ENCODE results near the gene TSSK6.

TSSK6 gene

DNA sequence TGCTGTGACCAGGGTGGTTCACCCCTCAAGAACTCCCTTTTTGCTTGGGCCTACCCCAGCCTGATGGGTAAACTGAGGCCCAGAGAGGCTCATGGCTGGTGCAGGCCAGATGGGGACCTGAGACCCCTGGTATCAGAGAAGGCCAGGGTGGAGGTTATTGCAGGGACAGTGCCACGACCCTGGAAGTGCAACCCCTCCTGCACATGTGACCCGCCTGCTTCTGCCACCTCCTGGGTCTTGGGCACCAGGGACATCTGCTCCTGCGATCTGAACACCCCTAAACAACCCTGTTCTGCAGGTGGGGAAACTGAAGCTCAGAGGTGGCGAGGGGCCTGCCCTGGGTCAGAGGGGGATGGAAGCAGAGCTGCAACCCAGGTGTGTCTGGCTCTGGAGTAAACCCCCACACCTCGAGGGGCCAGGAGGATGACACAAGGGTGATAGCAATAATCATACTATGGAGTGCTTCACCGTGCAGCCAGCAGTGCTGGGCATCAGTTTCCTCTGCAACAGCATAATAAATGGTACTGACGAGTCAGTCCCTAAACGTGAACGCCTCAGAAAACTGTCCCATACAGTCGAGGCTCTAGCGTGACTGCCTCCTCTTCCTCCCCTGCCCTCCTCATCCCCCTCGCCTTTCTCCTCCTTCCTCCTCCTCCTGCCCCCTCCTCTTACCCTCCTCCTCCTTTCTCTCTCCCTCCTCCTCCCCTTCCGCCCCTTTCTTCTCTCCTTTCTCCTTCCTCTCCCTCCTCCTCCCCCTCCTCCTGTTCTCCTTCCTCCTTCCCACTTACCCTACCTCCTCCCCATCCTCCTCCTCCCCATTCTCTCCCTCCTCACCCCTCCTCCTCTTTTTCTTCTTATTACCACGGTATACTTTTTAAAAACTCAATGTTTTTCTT lies 17.7 kb upstream of the TSSK6 start:
- in situ Hi-C loops (cut with HindIII; ENCODE audit: low pct_unique_long_range_greater_than_20kb, low sequenced_read_pairs), result no loop called here
- DNase-seq (ENCODE audit: low read depth in 1 of 2, low spot score in 1 of 2), result no peak
- no peak for TF ChIP-seq JUND (IDR thresholded peaks at IDR 0.05; ENCODE audit: low read depth)

DNA sequence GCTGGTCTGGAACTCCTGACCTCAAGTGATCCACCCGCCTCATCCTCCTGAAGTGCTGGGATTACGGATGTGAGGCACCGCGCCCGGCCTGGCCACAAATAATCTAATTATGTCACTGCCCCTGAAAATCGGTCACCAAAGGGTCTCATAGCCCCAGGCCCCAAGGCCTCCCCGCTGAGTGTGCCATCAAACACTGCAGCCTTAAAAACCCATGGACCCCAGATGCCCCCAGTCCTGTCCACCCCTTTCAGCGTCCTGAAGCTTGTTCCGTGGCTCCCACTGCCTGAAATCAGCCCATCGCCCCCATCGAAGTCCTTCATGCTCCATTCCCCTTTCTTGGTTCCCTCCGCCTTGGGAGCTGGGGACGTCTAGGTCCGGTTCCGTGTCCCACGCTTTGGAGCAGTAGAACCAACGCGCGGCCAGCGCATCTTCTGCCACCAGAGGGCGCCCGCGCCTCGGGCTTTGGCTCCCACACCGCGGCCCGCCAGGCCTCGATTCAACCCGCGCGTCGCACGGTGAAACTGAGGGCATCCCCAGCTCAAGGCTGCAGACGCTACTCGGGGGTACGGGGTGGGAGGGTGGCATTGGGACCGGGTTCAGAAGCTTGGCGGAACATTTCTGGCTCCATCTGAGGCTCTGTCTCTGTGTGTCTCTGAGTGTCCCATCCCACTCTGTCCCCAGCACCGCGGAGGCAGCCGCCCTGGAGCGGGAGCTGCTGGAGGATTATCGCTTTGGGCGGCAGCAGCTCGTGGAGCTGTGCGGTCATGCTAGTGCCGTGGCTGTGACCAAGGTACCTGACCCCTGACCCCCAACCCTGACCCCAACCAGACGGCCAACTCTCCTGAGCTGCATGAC lies 16.8 kb upstream of the TSSK6 start:
- in situ Hi-C loops (cut with HindIII; ENCODE audit: low pct_unique_long_range_greater_than_20kb, low sequenced_read_pairs), result no loop called here
- peak; percentile 74 to 81 for DNase-seq (ENCODE audit: low read depth in 1 of 2, low spot score in 1 of 2)
- no peak for TF ChIP-seq JUND (IDR thresholded peaks at IDR 0.05; ENCODE audit: low read depth)

DNA sequence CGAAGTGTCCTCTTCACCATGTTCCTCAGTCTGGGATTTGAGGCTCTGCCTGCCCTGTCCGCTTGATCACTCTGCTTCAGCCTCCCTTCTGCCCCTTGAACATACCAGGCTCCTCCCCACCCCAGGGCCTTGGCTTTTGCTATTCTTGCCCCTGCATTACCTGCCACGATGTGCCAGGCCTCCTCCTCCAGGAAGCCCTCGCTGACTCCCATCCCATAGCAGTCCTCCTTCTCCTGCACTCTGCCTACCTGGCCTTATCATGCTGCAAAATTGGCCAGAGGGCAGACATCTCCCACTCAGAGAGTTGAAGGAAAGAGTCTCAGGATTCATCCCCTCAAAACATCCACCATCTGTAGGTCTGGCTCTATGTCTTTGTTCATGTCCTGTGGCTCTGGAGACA lies 15.5 kb upstream of the TSSK6 start:
- no peak for DNase-seq (ENCODE audit: low read depth in 1 of 2, low spot score in 1 of 2)
- in situ Hi-C loops (cut with HindIII; ENCODE audit: low pct_unique_long_range_greater_than_20kb, low sequenced_read_pairs), result no loop called here
- TF ChIP-seq JUND (IDR thresholded peaks at IDR 0.05; ENCODE audit: low read depth), result no peak

DNA sequence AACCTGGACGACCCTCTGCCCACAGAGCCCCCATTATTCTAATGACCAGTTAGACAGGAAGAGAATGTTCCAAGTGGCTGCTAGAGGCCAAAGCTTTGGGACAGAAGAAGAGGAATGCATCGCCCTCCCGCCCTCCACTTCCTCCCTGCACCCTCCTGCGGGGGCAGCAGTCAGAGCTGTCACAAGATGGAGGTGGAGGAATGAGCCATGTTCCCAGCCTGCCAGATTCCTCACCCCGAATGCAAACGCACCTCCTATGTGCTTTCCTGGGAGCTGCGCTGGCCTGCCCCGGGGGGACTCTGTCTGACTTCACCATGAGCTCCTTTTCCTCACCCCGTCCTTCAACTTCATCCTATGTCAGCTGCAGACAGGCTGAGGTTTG lies 15.1 kb upstream of the TSSK6 start:
- no peak for TF ChIP-seq JUND (IDR thresholded peaks at IDR 0.05; ENCODE audit: low read depth)
- in situ Hi-C loops (cut with HindIII; ENCODE audit: low pct_unique_long_range_greater_than_20kb, low sequenced_read_pairs), result no loop called here
- DNase-seq (ENCODE audit: low read depth in 1 of 2, low spot score in 1 of 2), result no peak

DNA sequence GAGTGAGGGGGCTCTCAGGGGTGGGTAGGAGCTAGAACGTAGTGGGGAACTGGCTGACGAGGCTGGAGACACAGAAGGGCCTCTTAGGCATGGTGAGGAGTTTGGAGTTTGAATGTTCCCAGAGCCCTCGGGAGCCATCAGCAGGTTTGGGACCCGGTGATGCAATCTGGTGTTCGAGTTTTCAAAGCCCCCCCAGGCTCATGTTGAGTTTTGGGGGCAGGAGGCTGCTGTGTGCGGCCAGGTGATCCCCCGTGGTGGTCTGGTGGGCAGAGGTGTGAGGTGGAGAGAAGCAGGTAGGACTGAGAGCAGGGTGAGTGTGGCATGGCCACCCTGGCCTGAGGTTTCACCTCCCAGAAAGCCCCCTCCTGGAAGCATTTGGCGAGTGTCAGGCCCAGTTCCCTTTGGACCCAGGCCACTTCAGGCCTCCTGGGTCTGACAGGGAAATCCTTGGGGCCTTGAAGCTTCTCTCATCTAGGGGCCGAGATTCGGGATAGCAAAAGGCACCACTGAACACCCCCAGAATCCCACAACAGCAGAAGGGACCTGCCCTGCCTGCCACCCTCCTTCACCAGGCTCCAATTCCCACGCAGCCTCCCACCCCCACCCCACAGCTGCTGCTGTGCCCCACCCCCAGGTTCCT lies 14.6 kb upstream of the TSSK6 start:
- DNase-seq (ENCODE audit: low read depth in 1 of 2, low spot score in 1 of 2), result no peak
- in situ Hi-C loops (cut with HindIII; ENCODE audit: low pct_unique_long_range_greater_than_20kb, low sequenced_read_pairs), result no loop called here
- TF ChIP-seq JUND (IDR thresholded peaks at IDR 0.05; ENCODE audit: low read depth), result no peak

DNA sequence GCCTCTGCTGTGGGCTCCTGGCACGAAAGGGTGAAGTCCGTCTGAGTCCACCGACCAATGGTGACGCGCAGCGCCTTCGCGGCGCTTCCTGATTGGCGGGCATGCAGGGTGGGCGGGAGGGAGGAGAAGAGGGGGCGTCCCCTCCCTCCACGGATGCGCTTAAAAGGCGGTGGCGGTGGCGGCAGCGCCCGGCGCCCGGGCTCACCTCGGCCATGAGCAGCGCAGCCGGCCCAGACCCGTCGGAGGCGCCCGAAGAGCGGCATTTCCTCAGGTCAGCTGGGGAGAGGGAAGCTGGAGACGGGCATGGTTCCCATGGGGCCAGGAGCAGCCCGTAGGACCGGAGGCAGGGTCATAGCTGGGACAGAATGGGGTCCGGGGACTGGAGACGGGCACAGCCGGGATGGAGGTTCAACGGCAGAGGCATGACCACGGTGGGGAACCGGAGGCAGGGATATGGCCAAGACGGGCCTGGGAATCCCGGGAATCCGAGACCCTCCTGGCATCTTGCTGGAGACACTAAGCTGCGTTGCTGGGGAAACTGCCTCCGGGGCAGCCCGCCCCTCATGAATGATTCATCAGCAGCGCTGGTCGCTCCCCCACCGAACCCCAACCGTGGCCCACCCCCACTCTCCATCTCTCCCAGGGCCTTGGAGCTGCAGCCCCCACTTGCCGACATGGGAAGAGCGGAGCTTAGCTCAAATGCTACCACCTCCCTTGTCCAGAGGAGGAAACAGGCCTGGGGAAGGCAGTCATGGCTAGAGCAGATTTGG lies 13.6 kb upstream of the TSSK6 start, which contains the start of gene YJEFN3:
Gene YJEFN3 (plus strand): TSS at position 191 of the 770 bp plus-strand sequence. CDS start 22 bp downstream, at position 213.
- in situ Hi-C loops (cut with HindIII; ENCODE audit: low pct_unique_long_range_greater_than_20kb, low sequenced_read_pairs), result no loop called here
- DNase-seq (ENCODE audit: low read depth in 1 of 2, low spot score in 1 of 2), result no peak
- TF ChIP-seq JUND (IDR thresholded peaks at IDR 0.05; ENCODE audit: low read depth), result no peak

DNA sequence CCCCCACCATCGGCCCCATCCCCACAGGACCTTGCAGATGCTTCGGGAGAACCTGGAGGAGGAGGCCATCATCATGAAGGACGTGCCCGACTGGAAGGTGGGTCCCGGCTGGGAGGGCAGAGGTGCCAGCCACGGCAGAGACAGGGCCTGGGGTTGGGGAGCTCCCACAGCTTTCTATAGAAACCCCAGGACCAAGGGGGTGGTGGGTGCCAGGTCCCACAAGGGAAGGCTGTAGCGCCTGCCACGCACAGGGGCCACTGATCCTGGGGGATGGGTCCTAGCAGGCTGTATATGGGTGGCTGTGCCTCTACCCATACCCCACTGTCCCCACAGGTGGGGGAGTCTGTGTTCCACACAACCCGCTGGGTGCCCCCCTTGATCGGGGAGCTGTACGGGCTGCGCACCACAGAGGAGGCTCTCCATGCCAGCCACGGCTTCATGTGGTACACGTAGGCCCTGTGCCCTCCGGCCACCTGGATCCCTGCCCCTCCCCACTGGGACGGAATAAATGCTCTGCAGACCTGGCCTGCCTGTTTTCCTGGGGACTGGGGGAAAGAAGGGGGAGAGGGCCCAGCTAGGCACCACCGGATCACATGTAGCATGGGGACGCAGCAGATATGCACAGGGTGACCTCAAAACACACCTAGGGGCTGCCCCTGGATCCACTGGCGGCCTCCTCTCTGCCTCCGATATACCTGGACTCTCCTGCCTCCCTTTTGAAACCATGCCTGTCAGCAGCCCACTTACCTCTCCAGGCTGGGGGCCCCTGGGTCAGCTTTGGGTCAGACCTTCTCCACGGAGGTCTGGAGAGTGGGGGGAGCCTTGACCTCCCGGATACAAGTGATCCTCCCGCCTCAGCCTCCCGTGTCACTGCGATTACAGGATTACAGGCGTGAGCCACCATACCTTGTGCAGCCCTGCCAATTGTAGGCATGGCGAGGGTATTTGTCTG lies 12.6 kb upstream of the TSSK6 start:
- no peak for TF ChIP-seq JUND (IDR thresholded peaks at IDR 0.05; ENCODE audit: low read depth)
- no peak for DNase-seq (ENCODE audit: low read depth in 1 of 2, low spot score in 1 of 2)
- in situ Hi-C loops (cut with HindIII; ENCODE audit: low pct_unique_long_range_greater_than_20kb, low sequenced_read_pairs), result no loop called here

DNA sequence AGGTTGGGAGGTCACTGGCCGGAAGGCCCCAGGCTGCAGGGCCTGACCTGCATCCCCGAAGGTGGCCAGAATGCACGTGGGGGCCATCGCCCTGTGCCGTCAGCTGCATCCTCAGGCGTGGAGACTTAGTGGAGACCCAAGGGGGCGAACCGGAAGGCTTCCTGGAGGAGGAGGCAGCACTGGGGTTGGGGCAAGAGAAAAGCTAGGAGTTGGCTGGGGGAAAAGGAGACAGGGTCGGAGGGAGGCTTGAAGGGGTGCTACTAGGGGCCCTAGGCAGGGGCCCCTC lies 12.0 kb upstream of the TSSK6 start:
- no peak for TF ChIP-seq JUND (IDR thresholded peaks at IDR 0.05; ENCODE audit: low read depth)
- in situ Hi-C loops (cut with HindIII; ENCODE audit: low pct_unique_long_range_greater_than_20kb, low sequenced_read_pairs), result no loop called here
- DNase-seq (ENCODE audit: low read depth in 1 of 2, low spot score in 1 of 2), result no peak

DNA sequence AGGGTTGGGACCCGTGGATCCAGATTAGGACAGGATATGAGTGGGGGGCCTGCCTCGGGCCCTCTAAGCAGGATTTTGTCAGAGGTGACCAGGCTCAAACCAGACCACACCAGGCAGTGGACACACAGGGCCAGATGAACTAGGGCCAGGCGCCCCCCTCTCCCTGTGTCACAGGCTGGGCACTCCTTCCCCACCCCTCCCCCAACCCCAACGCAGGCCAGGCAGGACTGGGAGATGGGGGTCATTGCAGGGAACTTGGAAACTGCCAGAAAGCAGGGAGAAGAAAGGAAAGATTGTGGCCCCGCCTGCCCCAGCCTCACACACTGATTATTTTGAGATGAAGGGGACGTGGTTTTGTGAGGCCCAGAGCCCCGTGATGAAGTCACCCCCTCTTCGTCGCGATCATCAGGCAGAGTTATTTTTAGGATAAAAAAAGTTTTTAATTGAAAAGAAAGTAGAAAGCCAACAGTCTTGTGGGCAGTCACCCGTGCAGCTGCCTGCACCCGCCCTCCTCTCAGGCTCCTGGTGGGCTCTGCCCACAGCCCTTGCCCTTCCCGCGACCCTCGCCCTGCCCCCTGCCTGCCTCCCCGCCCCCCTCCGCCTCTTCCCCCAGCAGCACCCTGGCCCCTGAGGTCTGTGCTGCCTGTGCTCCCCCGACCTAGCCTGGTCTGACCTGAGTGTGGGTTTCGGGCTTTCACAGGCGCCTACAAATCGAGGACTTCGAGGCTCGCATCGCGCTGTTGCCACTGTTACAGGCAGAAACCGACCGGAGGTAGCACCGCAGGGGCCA lies 11.4 kb upstream of the TSSK6 start:
- no peak for DNase-seq (ENCODE audit: low read depth in 1 of 2, low spot score in 1 of 2)
- in situ Hi-C loops (cut with HindIII; ENCODE audit: low pct_unique_long_range_greater_than_20kb, low sequenced_read_pairs), result no loop called here

DNA sequence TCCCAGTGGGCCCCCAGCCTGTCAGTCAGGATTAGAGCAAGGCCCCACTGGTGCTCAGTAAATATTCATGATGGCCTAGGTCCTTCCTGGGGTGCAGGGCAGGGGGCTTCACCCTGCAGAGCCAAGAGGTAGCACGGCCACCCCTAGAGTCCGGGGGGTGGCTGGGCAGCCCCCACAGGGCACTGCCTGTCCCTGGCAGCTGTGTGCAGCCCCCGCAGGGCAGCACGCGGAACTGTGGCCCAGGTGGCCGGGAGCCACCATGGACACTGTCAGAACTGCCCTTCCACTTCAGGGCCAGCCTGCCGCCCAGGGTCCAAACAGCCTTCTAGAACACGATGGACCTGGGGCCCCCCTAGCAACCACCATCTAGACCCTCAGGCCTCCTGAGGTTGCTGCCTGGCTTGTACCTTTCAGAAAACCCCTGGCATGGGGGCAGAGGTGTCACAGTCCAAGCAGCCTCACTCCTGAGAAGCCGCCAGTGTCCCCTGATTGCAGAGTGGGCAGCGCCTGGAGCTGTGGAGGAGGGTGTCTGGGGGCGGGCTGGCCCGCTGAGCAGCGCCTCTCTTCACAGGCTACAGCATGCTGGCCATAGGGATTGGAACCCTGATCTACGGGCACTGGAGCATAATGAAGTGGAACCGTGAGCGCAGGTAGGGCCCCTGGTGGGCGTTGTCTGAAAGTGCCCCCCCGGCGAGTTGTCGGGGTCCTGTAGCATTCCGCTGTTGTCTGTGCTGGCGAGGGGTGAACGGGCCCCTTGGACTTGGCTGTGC lies 10.4 kb upstream of the TSSK6 start:
- TF ChIP-seq JUND (IDR thresholded peaks at IDR 0.05; ENCODE audit: low read depth), result no peak
- no peak for DNase-seq (ENCODE audit: low read depth in 1 of 2, low spot score in 1 of 2)
- in situ Hi-C loops (cut with HindIII; ENCODE audit: low pct_unique_long_range_greater_than_20kb, low sequenced_read_pairs), result no loop called here

More for the DNA sequence above, 11.4 kb upstream of the TSSK6 start:
- no peak for TF ChIP-seq JUND (IDR thresholded peaks at IDR 0.05; ENCODE audit: low read depth)

Measured in T47D (cell line).